Measurements from ENCODE around the gene C1S.

DNA sequence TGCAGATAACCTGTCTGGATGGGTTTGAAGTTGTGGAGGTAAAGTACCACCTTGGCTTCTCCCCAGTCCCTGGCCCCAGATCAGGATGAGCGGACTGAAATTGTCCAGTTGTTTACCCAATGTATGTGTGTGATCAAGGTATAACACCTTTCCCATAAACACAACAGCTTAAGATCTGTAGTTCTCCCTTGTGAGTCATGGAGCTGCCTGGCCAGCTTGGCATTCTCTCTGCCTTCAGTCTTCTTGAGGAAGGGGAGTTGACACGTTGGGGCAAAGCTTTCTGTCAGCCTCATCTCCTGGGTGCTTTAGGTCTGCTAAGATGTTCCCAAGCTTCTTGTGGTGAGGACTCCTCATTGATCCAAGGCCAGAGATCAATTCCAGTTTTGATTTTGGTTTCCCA, 6.1 kb downstream of the C1S start:
- TF ChIP-seq CTCF (IDR thresholded peaks at IDR 0.05) (no peak), EZH2 (IDR thresholded peaks at IDR 0.05) (no peak)

Data from neural progenitor cell (in vitro differentiated cells).